ENCODE measurements around the gene GLRA2. TPM values are rescaled to one million over a fixed set of nuclear protein-coding genes. Genes with fewer than 3 reads are reported as not detected.

Gene GLRA2
- total and polyA plus RNA-seq, 2 of the 13 experiments (the other 11 are each of a cell fraction or from before 2014, with no cell fraction given), result not detected

GRCh38 chrX:14564058-14564457 lies 34.7 kb downstream of the GLRA2 start (continued):
- TF ChIP-seq BCL6 (CRISPR knock-in tag; IDR thresholded peaks at IDR 0.05) (no peak), RFX3 (CRISPR knock-in tag; IDR thresholded peaks at IDR 0.05) (no peak), DRAP1 (CRISPR knock-in tag; IDR thresholded peaks at IDR 0.05) (no peak), RFX1 (IDR thresholded peaks at IDR 0.05) (no peak)

- ATAC-seq (no peak), DNase-seq (ENCODE audit: low spot score) (no peak), FAIRE-seq (no peak)
- Histone ChIP-seq H3K9me3 (ENCODE audit: low read length) (no peaks in the 10 kb centered on the region), H3K27ac (ENCODE audit: extremely low read length, insufficient read depth, low read length) (no peak overlapping the region), H2AFZ (ENCODE audit: low read length) (no peak overlapping the region), H3K4me1 (ENCODE audit: insufficient read depth, low read length) (no peaks in the 10 kb centered on the region), H4K20me1 (ENCODE audit: insufficient read depth, low read length) (no peaks in the 10 kb centered on the region), H3K4me2 (ENCODE audit: low read depth, low read length) (no peak overlapping the region), H3K4me3 (replicated peaks in 1 of 3; ENCODE audit: insufficient read depth in 1 of 3, low read depth in 2 of 3, low read length in 3 of 3) (no peak overlapping the region), H3K36me3 (replicated peaks in 1 of 2; ENCODE audit: control insufficient read depth in 1 of 2, insufficient read depth in 2 of 2, low read length in 2 of 2) (no peaks in the 10 kb centered on the region), H3K27me3 (ENCODE audit: control insufficient read depth in 1 of 2, insufficient read depth in 2 of 2, low read length in 2 of 2) (no peaks in the 10 kb centered on the region), H3K9ac (ENCODE audit: insufficient read depth, low read depth, low read length) (no peak overlapping the region), H3K79me2 (ENCODE audit: insufficient read depth, low read length) (no peaks in the 10 kb centered on the region)
- intact Hi-C loops (cut with micrococcal nuclease; ENCODE audit: unreplicated experiment) (no loop called here), in situ Hi-C loops (cut with HindIII; ENCODE audit: extremely low pct_ligation_motif_present, low pct_unique_long_range_greater_than_20kb) (no loop called here)
- 73% methylated on average over 1 of the region's 2 CpGs for WGBS (ENCODE audit: low lambda C conversion rate)
- TF ChIP-seq CCDC6 (CRISPR knock-in tag; IDR thresholded peaks at IDR 0.05), result no peak
- TF ChIP-seq BCLAF1 (IDR thresholded peaks at IDR 0.05), result no peak
- no peak for TF ChIP-seq ELF1 (CRISPR knock-in tag; IDR thresholded peaks at IDR 0.05)
- no peak for TF ChIP-seq FUBP1 (CRISPR knock-in tag; IDR thresholded peaks at IDR 0.05; ENCODE audit: borderline replicate concordance)
- CTCF ChIA-PET (ENCODE audit: low intra/inter-chr PET ratio, low total read pairs), result no interaction called here
- no TSS peak for BruUV-seq (replicated peaks)
- POLR2A ChIA-PET, result no interaction called here
Measured at GRCh38 chrX:14573161-14573560, 43.8 kb downstream of the GLRA2 start.
